ENCODE results near the gene LAMB1. TPM values are rescaled to one million over a fixed set of nuclear protein-coding genes. Genes with fewer than 3 reads are reported as not detected.

Gene LAMB1
- total RNA-seq, 2 experiments from 2014 or later: 0.17 TPM; not detected in 1

DNA sequence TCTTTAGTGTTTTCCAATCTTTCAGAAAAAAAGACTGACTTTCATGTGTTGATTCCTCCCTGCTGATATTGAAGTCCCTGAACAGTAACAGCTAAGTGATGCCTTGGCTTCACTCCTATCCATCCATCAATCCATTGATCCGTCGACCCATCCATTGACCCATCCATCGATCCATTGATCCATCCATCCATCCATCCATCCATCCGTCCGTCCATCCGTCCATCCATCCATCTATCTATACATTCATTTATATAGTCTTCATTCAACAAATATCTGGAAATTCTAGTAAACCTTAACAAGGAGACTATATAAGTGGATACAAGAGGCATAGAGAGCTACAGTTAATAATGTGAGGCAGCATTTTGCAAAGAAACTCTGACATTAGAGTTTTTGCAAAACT lies 21.6 kb upstream of the LAMB1 start:
- Histone ChIP-seq H3K4me2 (ENCODE audit: low read length) (no peak overlapping the region), H3K27ac (ENCODE audit: low read depth, low read length, poor library complexity, severe bottlenecking) (no peak overlapping the region), H3K9me2 (ENCODE audit: insufficient read depth, low read length) (no peaks in the 10 kb centered on the region), H2AFZ (ENCODE audit: low read length) (no peak overlapping the region), H3K36me3 (ENCODE audit: insufficient read depth, low read length) (no peaks in the 10 kb centered on the region), H4K20me1 (ENCODE audit: insufficient read depth, low read length) (no peaks in the 10 kb centered on the region), H3K79me2 (ENCODE audit: insufficient read depth, low read depth, low read length) (no peaks in the 10 kb centered on the region), H3K4me3 (ENCODE audit: low read depth, low read length, poor library complexity, severe bottlenecking) (no peak overlapping the region), H3K9me3 (ENCODE audit: low read length) (no peaks in the 10 kb centered on the region), H3K4me1 (ENCODE audit: insufficient read depth, low read length, poor library complexity, severe bottlenecking) (no peaks in the 10 kb centered on the region)
- ChIA-PET POLR2A (interaction anchor here (1.0 kb wide), 1 partner anchor 41 kb away, joined by 3 read pairs; no protein-coding TSS in a partner anchor), CTCF (ENCODE audit: unreplicated experiment) (no interaction called here)
- intact Hi-C loops (cut with micrococcal nuclease; ENCODE audit: unreplicated experiment): no loop called here
- DNase-seq (ENCODE audit: low spot score): no peak
- BruUV-seq (replicated peaks): no TSS peak
- TF ChIP-seq EZH2phosphoT487 (IDR thresholded peaks at IDR 0.05; ENCODE audit: borderline replicate concordance, low read depth, low read length): no peak
- TF ChIP-seq CTCF (conservative IDR thresholded peaks at IDR 0.05; ENCODE audit: low read length): no peak

DNA sequence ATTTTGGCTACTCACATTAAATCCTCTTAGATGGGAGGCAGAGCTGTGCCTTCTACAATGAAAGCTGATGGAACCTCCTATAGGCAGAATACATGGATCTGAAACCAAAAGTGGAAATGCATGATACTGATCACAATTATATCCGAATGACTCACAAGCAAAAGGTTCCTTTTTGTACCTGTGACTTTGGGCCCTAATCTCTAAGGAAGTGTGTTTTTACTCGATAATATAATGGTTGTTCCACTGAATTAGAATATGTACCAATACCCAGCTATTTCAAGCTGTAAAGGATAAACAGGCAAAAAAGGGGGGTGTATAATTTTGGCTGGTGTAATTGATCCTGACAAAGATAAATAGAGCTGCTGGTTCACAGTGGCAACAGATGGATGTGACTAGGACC lies 17.6 kb upstream of the LAMB1 start:
- H3K4me2 ChIP-seq (ENCODE audit: low read length): no peak overlapping the region
- CTCF ChIA-PET (ENCODE audit: unreplicated experiment): no interaction called here
- H3K4me1 ChIP-seq (ENCODE audit: insufficient read depth, low read length, poor library complexity, severe bottlenecking): no peaks in the 10 kb centered on the region
- H3K27ac ChIP-seq (ENCODE audit: low read depth, low read length, poor library complexity, severe bottlenecking): no peak overlapping the region
- no peaks in the 10 kb centered on the region for H3K9me2 ChIP-seq (ENCODE audit: insufficient read depth, low read length)
- TF ChIP-seq EZH2phosphoT487 (IDR thresholded peaks at IDR 0.05; ENCODE audit: borderline replicate concordance, low read depth, low read length) (no peak), CTCF (conservative IDR thresholded peaks at IDR 0.05; ENCODE audit: low read length) (no peak)
- H3K36me3 ChIP-seq (ENCODE audit: insufficient read depth, low read length): no peaks in the 10 kb centered on the region
- BruUV-seq (replicated peaks): no TSS peak
- H2AFZ ChIP-seq (ENCODE audit: low read length): no peak overlapping the region
- intact Hi-C loops (cut with micrococcal nuclease; ENCODE audit: unreplicated experiment): no loop called here
- H3K4me3 ChIP-seq (ENCODE audit: low read depth, low read length, poor library complexity, severe bottlenecking): no peak overlapping the region
- DNase-seq (ENCODE audit: low spot score): no peak
- no peaks in the 10 kb centered on the region for H3K9me3 ChIP-seq (ENCODE audit: low read length)
- H3K79me2 ChIP-seq (ENCODE audit: insufficient read depth, low read depth, low read length): no peaks in the 10 kb centered on the region
- H4K20me1 ChIP-seq (ENCODE audit: insufficient read depth, low read length): no peaks in the 10 kb centered on the region
- POLR2A ChIA-PET: interaction anchor here (0.9 to 1.0 kb wide), 2 partner anchors 14 to 18 kb away, joined by 3 to 6 read pairs; no protein-coding TSS in a partner anchor

- Histone ChIP-seq H3K36me3 (ENCODE audit: insufficient read depth, low read length) (no peaks in the 10 kb centered on the region), H3K27ac (ENCODE audit: low read depth, low read length, poor library complexity, severe bottlenecking) (no peak overlapping the region), H3K9me3 (ENCODE audit: low read length) (no peaks in the 10 kb centered on the region), H3K9me2 (ENCODE audit: insufficient read depth, low read length) (no peaks in the 10 kb centered on the region), H2AFZ (ENCODE audit: low read length) (no peak overlapping the region), H4K20me1 (ENCODE audit: insufficient read depth, low read length) (no peaks in the 10 kb centered on the region), H3K79me2 (ENCODE audit: insufficient read depth, low read depth, low read length) (no peaks in the 10 kb centered on the region), H3K4me1 (ENCODE audit: insufficient read depth, low read length, poor library complexity, severe bottlenecking) (no peaks in the 10 kb centered on the region), H3K4me2 (ENCODE audit: low read length) (no peak overlapping the region), H3K4me3 (ENCODE audit: low read depth, low read length, poor library complexity, severe bottlenecking) (no peak overlapping the region)
- no peak for DNase-seq (ENCODE audit: low spot score)
- ChIA-PET POLR2A (interaction anchor here (0.5 to 0.6 kb wide), 2 partner anchors 153 to 165 kb away, joined by 3 read pairs; no protein-coding TSS in a partner anchor), CTCF (ENCODE audit: unreplicated experiment) (no interaction called here)
- TF ChIP-seq EZH2phosphoT487 (IDR thresholded peaks at IDR 0.05; ENCODE audit: borderline replicate concordance, low read depth, low read length) (no peak), CTCF (conservative IDR thresholded peaks at IDR 0.05; ENCODE audit: low read length) (no peak)
- intact Hi-C loops (cut with micrococcal nuclease; ENCODE audit: unreplicated experiment): no loop called here
- no TSS peak for BruUV-seq (replicated peaks)
These were observed 15.7 kb upstream of the LAMB1 start for GRCh38 chr7:108018668-108019067.
